ENCODE measurements around the gene DNASE2B. TPM values are rescaled to one million over a fixed set of nuclear protein-coding genes. Genes with fewer than 3 reads are reported as not detected.
A peak's percentile ranks its signal among the peaks of the same experiment; 100 is the strongest.

DNASE2B gene
- polyA plus RNA-seq, 1 donor (not counting 4 experiments of a cell fraction or from before 2014, with no cell fraction given), result not detected

- Histone ChIP-seq H3K4me1 (ENCODE audit: control insufficient read depth, extremely low read depth, insufficient read depth, low read length) (peaks cover 11% of the 10 kb centered on the region), H4K20me1 (ENCODE audit: control insufficient read depth, extremely low read depth, insufficient read depth, low read length) (no peaks in the 10 kb centered on the region), H3K4me3 (ENCODE audit: control insufficient read depth in 2 of 3, extremely low read depth in 1 of 3, insufficient read depth in 2 of 3, low read depth in 1 of 3, low read length in 3 of 3) (no peak overlapping the region), H3K27me3 (ENCODE audit: control insufficient read depth, extremely low read depth, insufficient read depth, low read length) (no peaks in the 10 kb centered on the region), H3K4me2 (ENCODE audit: control insufficient read depth, extremely low read depth, insufficient read depth, low read depth, low read length) (peak overlapping the region; percentile 17), H3K9ac (ENCODE audit: control insufficient read depth, extremely low read depth, insufficient read depth, low read length) (no peak overlapping the region), H3K9me3 (ENCODE audit: control insufficient read depth, low read depth, low read length) (no peaks in the 10 kb centered on the region), H3K9me1 (ENCODE audit: control insufficient read depth, extremely low read depth, insufficient read depth, low read length) (no peaks in the 10 kb centered on the region), H2AFZ (ENCODE audit: control insufficient read depth, low read length) (no peak overlapping the region), H3K79me2 (ENCODE audit: control insufficient read depth, insufficient read depth, low read length) (no peaks in the 10 kb centered on the region), H3K36me3 (ENCODE audit: control insufficient read depth in 2 of 2, extremely low read depth in 1 of 2, insufficient read depth in 2 of 2, low read length in 2 of 2) (no peaks in the 10 kb centered on the region), H3K27ac (ENCODE audit: control insufficient read depth, insufficient read depth, low read length) (no peak overlapping the region)
- no peak for TF ChIP-seq CTCF (optimal IDR thresholded peaks at IDR 0.05 in 1 of 3, IDR thresholded peaks at IDR 0.05 in 1 of 3, conservative IDR thresholded peaks at IDR 0.05 in 1 of 3; ENCODE audit: extremely low read depth in 1 of 3, insufficient read depth in 2 of 3, low read length in 3 of 3)
- no peak for TF ChIP-seq EZH2 (IDR thresholded peaks at IDR 0.05; ENCODE audit: low read length)
- dilution Hi-C loops (cut with MboI; ENCODE audit: extremely low pct_ligation_motif_present, low sequenced_read_pairs), result no loop called here
- FAIRE-seq, result no peak
- DNase-seq (ENCODE audit: low read depth, low spot score), result no peak
Observed at GRCh38 chr1:84434081-84434769, 35.9 kb downstream of the DNASE2B start.

GRCh38 chr1:84434801-84435549, 36.7 kb downstream of the DNASE2B start:
- no peaks in the 10 kb centered on the region for H3K9me1 ChIP-seq (ENCODE audit: control insufficient read depth, extremely low read depth, insufficient read depth, low read length)
- no peak overlapping the region for H3K4me3 ChIP-seq (ENCODE audit: control insufficient read depth in 2 of 3, extremely low read depth in 1 of 3, insufficient read depth in 2 of 3, low read depth in 1 of 3, low read length in 3 of 3)
- no peaks in the 10 kb centered on the region for H3K9me3 ChIP-seq (ENCODE audit: control insufficient read depth, low read depth, low read length)
- H3K27me3 ChIP-seq (ENCODE audit: control insufficient read depth, extremely low read depth, insufficient read depth, low read length), result no peaks in the 10 kb centered on the region
- H3K79me2 ChIP-seq (ENCODE audit: control insufficient read depth, insufficient read depth, low read length), result no peaks in the 10 kb centered on the region
- dilution Hi-C loops (cut with MboI; ENCODE audit: extremely low pct_ligation_motif_present, low sequenced_read_pairs), result no loop called here
- DNase-seq (ENCODE audit: low read depth, low spot score), result no peak
- TF ChIP-seq EZH2 (IDR thresholded peaks at IDR 0.05; ENCODE audit: low read length) (no peak), CTCF (optimal IDR thresholded peaks at IDR 0.05 in 1 of 3, IDR thresholded peaks at IDR 0.05 in 1 of 3, conservative IDR thresholded peaks at IDR 0.05 in 1 of 3; ENCODE audit: extremely low read depth in 1 of 3, insufficient read depth in 2 of 3, low read length in 3 of 3) (no peak)
- H3K36me3 ChIP-seq (ENCODE audit: control insufficient read depth in 2 of 2, extremely low read depth in 1 of 2, insufficient read depth in 2 of 2, low read length in 2 of 2), result no peaks in the 10 kb centered on the region
- no peaks in the 10 kb centered on the region for H4K20me1 ChIP-seq (ENCODE audit: control insufficient read depth, extremely low read depth, insufficient read depth, low read length)
- peak overlapping the region; percentile 17 for H3K4me2 ChIP-seq (ENCODE audit: control insufficient read depth, extremely low read depth, insufficient read depth, low read depth, low read length)
- peaks cover 11% of the 10 kb centered on the region for H3K4me1 ChIP-seq (ENCODE audit: control insufficient read depth, extremely low read depth, insufficient read depth, low read length)
- H2AFZ ChIP-seq (ENCODE audit: control insufficient read depth, low read length), result no peak overlapping the region
- H3K9ac ChIP-seq (ENCODE audit: control insufficient read depth, extremely low read depth, insufficient read depth, low read length), result no peak overlapping the region
- no peak overlapping the region for H3K27ac ChIP-seq (ENCODE audit: control insufficient read depth, insufficient read depth, low read length)
- no peak for FAIRE-seq
